ENCODE measurements around the gene RETSAT.
"Not testable (repeated sequence)": the region's sequence is repeated elsewhere in the genome, so short reads cannot be mapped to it uniquely, and the experiment has no call there.

Gene RETSAT

DNA sequence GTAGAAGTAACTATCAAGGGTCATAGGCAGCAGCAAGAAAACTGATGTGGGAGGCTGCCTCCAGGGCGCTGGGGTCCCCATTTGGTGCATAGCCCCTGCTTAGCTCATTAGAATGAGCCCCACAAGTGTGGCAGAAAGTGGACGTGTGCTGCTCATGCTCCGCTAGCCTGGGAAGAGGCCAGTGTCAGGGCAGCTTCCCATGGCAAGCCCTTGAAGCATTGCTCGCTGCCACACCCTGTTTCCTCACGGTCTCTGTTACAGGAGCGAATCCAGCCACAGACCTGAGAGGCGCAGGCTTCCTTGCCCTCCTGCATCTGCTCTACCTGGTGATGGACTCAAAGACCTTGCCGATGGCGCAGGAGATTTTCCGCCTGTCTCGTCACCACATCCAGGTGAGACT is 22.8 kb upstream of the RETSAT start:
- no peak for DNase-seq

- no peak for DNase-seq
Measured at GRCh38 chr2:85376291-85377065, 22.1 kb upstream of the RETSAT start.

DNA sequence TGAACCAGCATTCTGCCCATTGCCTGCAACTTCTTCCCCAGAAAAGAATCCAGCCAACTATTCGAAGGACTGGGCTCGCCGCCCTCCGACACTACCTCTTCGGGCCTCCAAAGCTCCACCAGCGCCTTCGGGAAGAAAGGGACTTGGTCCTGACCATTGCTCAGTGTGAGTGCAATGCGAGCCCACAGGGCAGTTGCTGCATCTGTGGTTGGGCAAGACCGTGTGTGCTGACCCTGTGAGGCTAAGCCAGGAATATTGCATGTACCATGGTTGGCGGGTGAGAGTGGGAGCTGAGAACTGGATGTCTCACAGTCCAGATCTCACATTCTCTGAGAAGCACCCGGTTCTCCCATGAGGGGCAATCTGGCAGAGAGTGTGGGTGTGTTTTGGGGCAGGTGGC is 16.7 kb upstream of the RETSAT start:
- DNase-seq, result no peak

- DNase-seq, result no peak
Measured at GRCh38 chr2:85369500-85369899, 15.2 kb upstream of the RETSAT start.

DNA sequence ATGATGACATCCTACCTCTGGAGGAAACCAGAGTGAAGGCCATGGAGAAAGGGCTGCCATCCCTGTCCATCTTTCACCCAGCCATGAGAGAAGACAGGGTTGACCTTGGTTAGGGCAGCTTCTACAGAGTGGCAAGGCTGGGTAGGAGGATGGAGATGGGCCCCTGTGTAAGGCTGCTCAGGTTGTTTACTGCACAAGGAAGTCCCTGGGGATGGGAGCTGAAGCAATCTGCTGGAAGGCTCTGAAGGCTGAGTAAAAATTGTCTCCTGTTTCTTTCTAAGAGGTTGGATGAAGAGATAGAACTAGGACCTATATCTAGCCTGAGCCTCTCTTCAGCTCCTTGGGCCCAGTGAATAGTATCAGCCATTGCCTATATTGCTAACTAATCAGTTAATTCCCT is 14.6 kb upstream of the RETSAT start:
- no peak for DNase-seq

DNA sequence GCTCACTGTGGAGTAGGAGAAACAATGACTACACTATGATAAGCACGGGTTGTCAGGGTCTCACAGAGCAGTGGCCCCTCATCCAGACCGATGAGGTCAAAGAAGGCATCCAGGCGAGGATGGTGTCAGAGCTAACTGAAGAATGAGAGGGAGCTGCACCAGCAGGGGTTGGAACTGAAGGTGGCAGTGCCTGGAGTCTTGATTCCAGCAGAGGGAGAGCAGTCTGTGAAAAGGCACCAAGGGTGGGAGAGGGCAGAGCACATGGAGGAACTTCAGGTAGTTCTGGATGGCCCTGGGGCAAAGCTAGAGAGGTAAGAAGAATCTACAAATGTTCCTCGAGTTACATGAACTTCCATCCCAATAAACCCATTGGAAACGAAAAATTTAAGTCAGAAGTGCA is 12.9 kb upstream of the RETSAT start:
- DNase-seq, result no peak

GRCh38 chr2:85362653-85363387 is 8.5 kb upstream of the RETSAT start:
- not testable (repeated sequence) for DNase-seq

DNA sequence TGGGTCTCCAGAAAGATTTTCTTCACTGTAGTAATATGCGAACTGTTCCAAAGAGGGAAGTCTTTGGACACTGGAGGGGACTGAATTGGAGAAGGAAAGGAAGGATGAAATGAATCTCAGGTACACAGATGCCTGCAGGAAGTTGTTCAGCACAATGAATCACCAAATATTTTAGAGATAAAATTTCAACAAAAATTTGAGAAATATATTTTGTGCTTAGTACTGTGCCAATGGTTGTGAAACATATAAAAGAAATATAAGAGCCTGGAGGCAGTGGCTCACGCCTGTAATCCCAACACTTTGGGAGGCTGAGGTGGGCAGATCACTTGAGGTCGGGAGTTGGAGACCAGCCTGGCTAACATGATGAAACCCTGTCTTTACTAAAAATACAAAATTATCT is 3.4 kb upstream of the RETSAT start:
- no peak for DNase-seq

DNA sequence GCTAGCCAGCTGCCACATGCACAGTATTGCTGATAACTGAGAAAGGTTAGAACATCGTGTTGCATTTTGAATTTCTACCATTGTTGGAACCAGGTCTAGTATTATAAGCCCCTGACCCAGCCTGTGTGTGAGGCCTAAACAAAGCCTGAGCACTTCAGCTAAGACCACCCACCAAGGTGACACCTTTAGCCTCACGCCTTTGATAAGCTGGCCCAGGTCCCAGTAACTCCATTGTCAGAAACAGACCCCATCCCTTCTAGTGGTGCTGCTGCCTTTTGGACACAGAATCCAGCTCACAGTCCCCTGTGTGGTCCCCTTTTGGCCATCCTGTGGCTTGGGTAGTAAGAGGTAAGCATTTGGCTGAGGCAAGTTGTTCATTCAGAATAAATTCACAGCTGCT is 1.9 kb upstream of the RETSAT start:
- no peak for DNase-seq

GRCh38 chr2:85355521-85355920 is 1.2 kb upstream of the RETSAT start:
- DNase-seq, result no peak

DNA sequence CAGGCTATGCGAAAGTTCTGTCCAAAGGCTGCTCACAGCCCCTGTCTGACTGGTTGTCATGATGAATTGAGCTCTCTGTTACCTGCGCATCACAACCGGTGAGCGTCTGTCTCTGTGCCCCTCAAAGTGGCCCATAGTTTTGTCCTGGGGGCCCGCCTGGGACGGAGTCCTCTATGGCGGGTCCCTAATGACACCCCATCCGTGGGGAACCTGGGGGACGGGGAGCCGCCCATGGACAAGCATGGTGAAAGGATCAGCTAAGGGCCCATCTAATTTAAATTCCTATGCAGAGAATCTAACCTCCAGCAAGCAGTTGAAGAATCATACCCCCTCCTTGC is 714 bp upstream of the RETSAT start:
- DNase-seq, result no peak

DNA sequence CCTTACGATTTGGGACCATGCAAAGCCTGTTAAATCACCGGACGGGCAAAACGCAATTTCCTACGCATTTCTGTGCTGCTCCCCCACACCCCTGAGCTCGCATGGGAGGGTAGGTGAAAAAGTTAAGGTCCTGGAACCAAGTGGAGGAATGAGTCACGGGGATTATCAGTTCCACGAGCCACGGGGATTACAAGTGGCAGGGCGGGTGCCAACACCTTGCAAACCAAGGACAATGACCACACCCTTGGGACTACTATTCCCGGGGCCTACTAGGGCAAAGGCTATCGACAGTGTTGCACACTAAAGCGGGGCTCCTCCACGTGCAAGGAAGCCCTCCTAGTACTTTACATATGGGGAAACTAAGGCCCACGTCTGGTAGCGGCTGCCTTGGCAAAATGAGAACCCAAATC is 447 bp downstream of the RETSAT start:
- DNase-seq, result no peak

DNA sequence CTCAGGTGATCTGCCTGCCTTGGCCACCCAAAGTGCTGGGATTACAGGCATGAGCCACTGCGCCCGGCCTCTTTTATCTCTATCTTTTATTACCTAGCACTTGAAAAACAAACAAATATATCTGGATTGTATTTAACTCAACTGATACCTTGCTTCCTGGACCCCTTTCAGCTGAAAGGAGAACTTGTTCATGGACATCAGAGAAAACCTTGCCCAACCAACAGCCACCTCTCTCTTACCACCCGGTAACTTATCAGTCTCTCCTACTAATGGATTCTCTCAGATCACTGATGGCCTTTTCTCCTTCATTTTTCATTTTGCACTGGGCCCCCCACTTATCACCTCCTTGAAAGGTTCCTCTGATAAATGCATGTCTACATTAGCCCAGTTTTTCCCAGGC is 6.7 kb downstream of the RETSAT start:
- no peak for DNase-seq

DNA sequence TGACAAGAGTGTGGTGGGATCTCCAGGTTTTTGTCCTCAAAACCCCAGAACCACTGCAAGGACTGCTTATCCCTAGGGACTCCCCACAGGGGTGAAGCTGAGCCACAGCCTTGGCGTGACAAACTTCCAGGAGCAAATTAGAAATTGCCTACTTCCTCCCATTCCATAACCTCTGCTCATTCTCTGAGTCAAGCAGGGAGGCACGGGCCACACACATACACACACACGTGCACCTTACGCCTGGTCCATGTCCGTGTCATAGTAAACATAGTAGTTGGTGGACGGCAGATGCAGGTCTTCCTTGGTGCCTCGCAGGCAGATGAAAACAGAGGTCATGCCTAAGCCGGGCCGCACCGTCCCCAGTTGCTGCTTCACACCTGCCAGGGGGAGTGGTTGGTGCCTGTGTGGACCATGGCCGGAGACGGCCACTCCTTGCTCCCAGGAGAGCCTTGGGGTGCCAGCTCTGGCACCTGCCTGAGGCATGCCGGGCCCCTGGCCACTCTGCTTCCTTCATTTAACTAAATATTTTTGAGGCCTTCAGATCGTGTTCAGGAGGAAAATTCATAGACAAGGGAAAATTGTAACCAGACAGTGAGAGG is 9.9 kb downstream of the RETSAT start:
- no peak for DNase-seq

DNA sequence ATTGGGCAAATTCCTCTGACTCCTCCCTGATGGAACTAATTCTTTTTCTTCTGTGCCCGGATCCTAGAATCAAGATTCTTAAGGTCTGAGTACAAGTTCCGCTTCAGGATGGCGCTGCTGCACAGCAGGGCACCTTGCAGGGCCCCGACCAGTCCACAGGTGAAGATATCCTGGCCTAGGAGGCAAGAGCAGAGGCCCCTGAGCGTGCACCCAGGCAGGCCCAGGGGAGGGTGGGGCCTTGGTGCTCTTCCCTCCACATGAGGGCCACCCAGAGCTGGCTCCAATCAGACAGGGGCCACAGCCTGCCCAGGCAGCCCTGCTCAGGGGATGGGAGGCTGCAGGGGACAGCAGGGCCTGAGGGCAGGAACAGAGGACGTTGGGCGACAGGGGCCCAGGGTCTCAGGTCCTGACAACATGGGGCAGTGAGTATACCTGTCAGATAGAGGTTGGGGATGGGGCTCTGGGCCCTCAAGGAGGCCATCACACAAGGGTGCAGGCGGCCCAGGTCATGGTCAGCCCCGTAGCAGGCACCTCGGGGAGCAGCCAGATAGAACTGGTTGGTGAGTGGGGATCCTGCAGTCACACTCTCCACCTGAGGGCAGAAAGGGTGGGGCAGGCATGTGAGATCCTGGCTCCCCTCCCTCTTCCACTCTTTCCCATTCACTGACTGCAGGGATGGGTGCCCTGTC is 11.0 kb downstream of the RETSAT start:
- DNase-seq, result not testable (repeated sequence)

DNA sequence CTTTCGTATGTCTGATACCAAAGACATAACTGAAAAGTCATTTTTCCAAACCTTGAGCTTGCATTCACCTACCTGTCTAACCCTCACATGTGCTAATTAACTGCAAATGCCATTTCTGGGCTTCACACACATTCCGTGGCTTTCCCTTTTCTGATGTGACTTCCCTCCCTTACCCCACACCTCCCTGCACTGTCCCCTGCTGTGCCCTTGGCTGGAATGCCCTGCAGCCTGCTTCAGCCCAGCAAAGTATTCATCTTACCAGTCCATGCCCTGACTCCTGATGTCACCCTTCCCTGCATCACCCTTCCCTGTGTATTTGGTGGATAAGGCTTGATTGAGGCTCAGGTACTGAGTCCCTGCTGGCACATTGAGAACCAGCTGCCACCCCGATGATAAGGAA is 12.2 kb downstream of the RETSAT start:
- DNase-seq, result no peak

GRCh38 chr2:85341269-85342029 is 12.9 kb downstream of the RETSAT start:
- no peak for DNase-seq

- no peak for DNase-seq
Measured at GRCh38 chr2:85340034-85340892, 14.1 kb downstream of the RETSAT start.

DNA sequence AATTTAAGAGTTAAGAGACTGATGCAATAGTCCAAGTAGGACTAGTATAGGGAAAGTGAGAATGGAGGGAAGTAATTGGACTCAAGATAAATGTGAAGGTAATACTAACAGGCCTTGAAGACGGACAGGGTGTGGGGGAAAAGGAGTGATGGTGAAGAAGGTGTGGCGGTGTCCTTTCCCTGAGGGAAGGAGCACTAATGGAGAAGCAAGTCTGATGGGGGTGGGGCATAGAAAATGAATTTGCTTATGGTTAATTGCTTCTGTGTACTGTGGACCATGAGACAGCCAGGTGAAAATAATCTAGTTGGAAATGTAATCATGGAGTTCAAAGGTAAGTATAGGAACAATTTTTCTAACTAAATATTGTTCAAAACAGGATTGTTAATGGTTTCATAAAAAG is 19.4 kb downstream of the RETSAT start:
- DNase-seq, result no peak

DNA sequence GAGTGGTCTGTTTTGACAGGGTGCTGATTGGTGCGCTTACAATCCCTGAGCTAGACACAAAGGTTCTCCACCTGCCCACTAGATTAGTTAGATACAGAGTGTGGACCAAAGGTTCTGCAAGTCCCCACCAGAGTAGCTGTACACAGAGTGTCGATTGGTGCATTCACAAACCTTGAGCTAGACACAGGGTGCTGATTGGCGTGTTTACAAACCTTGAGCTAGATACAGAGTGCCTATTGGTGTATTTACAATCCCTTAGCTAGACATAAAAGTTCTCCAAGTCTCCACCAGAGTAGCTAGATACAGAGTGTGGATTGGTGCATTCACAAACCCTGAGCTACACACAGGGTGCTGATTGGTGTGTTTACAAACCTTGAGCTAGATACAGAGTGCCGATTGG is 20.5 kb downstream of the RETSAT start:
- DNase-seq, result not testable (repeated sequence)

GRCh38 chr2:85330839-85331636 is 23.3 kb downstream of the RETSAT start:
- DNase-seq, result no peak
